Measurements from ENCODE around the gene EVA1A.

Gene EVA1A

DNA sequence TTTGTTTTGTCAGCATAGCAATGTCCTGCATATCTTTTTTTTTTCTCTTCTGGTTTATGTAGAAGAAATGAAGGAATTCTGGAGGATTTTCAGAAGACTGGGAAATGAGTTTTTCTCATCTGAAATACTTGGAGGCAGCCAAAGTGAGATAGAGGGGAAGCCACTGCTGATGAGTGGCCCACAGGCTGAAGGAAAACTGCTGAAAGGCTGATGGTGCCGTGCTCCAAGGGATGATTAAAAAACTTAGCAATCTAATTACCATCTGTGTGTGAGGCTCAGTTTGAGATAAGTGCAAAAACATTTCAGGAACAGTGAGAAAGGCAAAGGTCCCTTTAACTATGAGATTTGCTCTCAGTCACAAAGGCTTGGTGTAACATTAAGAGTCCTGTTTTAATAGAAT is 98.5 kb downstream of the EVA1A start:
- Histone ChIP-seq H3K4me1 (ENCODE audit: control insufficient read depth, insufficient read depth, low read length, poor library complexity, severe bottlenecking) (no peaks in the 10 kb centered on the region), H3K27ac (ENCODE audit: low read depth, low read length, severe bottlenecking) (no peak overlapping the region), H3K4me3 (ENCODE audit: extremely low read depth, insufficient read depth, low read length, poor library complexity, severe bottlenecking) (no peak overlapping the region), H3K36me3 (ENCODE audit: control insufficient read depth, insufficient read depth, low read length) (no peaks in the 10 kb centered on the region), H3K9me3 (ENCODE audit: control insufficient read depth, low read length) (no peaks in the 10 kb centered on the region)
- WGBS, 2 experiments (ENCODE audit: insufficient coverage in 2 of 2) = no CpG with 5 or more reads among the region's 1 CpG

DNA sequence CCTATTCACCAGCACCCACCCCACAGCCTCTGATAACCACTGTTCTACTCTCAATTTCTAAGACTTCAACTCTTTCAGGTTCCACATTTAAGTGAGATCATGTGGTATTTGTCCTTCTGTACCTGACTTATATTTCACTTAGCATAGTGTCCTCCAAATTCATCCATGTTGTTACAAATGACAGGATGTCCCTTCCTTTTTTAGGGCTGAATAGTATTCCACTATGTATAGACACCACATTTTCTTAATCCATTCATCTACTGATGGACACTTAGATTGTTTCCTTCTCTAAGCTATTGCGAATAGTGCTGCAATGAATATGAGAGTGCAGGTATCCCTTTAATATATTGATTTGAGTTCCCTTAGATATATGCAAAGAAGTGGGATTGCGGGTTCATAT is 100.1 kb downstream of the EVA1A start:
- no peaks in the 10 kb centered on the region for H3K9me3 ChIP-seq (ENCODE audit: control insufficient read depth, low read length)
- H3K36me3 ChIP-seq (ENCODE audit: control insufficient read depth, insufficient read depth, low read length) = no peaks in the 10 kb centered on the region
- no peaks in the 10 kb centered on the region for H3K4me1 ChIP-seq (ENCODE audit: control insufficient read depth, insufficient read depth, low read length, poor library complexity, severe bottlenecking)
- WGBS, 2 experiments (ENCODE audit: insufficient coverage in 2 of 2) = no CpG with 5 or more reads among the region's 2 CpGs
- H3K27ac ChIP-seq (ENCODE audit: low read depth, low read length, severe bottlenecking) = no peak overlapping the region
- H3K4me3 ChIP-seq (ENCODE audit: extremely low read depth, insufficient read depth, low read length, poor library complexity, severe bottlenecking) = no peak overlapping the region

DNA sequence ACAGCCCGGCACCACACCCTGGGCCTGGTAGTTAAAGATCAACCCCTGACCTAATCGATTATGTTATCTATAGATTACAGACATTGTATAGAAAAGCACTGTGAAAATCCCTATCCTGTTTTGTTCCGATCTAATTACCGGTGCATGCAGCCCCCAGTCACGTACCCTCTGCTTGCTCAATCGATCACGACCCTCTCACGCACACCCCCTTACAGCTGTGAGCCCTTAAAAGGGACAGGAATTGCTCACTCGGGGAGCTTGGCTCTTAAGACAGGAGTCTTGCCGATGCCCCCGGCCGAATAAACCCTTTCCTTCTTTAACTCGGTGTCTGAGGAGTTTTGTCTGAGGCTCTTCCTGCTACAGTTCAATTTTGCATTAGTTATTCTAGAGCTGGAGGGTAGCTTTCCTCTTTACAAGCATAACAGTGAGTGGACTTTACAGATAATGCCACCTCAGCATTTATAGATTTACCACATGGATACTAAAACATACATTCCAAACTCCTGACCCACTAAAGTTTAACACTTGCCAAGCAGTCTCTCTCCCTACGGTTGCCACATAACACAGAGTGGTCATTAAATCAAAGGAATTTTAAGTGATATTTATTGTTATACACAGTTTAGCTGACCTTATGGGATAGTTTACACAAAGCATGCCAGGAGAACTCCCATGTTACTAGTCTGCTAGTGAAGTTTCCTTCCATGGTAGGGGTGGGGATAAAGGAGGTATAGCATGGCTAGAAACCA is 101.0 kb downstream of the EVA1A start:
- no peak overlapping the region for H3K4me3 ChIP-seq (ENCODE audit: extremely low read depth, insufficient read depth, low read length, poor library complexity, severe bottlenecking)

DNA sequence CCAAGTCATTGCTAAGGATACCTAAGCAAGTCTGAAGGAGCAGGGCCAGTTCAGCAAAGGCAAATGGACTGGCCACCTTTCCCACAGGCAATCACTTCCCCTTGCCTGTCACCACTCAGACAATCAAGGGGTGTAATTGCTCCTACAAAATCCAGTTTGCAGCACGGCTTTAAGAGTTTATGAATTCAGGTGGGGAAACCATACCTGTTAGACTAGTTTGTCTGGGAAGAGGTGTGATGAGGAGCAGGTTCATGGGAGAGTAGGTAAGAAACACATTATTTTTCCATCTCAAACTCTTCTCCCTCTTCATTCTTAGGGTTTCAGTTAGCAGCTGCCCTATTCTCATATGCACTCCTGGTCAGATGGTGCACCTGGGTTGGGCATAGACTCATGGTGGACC is 102.5 kb downstream of the EVA1A start:
- no CpG with 5 or more reads among the region's 1 CpG for WGBS, 2 experiments (ENCODE audit: insufficient coverage in 2 of 2)
- Histone ChIP-seq H3K4me3 (ENCODE audit: extremely low read depth, insufficient read depth, low read length, poor library complexity, severe bottlenecking) (no peak overlapping the region), H3K9me3 (ENCODE audit: control insufficient read depth, low read length) (no peaks in the 10 kb centered on the region), H3K27ac (ENCODE audit: low read depth, low read length, severe bottlenecking) (no peak overlapping the region), H3K36me3 (ENCODE audit: control insufficient read depth, insufficient read depth, low read length) (no peaks in the 10 kb centered on the region), H3K4me1 (ENCODE audit: control insufficient read depth, insufficient read depth, low read length, poor library complexity, severe bottlenecking) (no peaks in the 10 kb centered on the region)

More for the DNA sequence above, 101.0 kb downstream of the EVA1A start:
- no peak overlapping the region for H3K27ac ChIP-seq (ENCODE audit: low read depth, low read length, severe bottlenecking)
- H3K9me3 ChIP-seq (ENCODE audit: control insufficient read depth, low read length) = no peaks in the 10 kb centered on the region
- WGBS, 2 experiments (ENCODE audit: insufficient coverage in 2 of 2) = 94 to 98% methylated on average over 6 to 8 of the region's 14 CpGs
- H3K36me3 ChIP-seq (ENCODE audit: control insufficient read depth, insufficient read depth, low read length) = no peaks in the 10 kb centered on the region
- H3K4me1 ChIP-seq (ENCODE audit: control insufficient read depth, insufficient read depth, low read length, poor library complexity, severe bottlenecking) = no peaks in the 10 kb centered on the region

DNA sequence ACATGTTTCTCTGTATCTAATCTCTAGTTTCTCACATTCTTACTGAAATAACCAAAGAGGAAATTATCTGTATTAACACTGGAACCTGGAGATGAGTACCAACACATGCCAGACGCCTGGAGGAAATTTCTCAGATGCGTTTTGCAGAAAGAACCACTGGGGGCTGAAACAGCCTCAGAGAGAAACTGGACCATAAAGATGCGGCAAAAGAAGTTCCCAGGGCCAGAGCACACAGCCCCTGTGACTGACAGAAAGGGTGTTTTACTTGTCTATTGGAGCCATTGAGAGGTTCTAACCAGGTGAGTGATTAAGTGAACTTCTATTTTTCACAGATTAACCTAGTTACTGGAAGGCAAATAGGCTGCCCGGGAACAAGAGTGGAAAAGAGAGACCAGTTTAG is 103.9 kb downstream of the EVA1A start:
- no peak overlapping the region for H3K27ac ChIP-seq (ENCODE audit: low read depth, low read length, severe bottlenecking)
- H3K4me1 ChIP-seq (ENCODE audit: control insufficient read depth, insufficient read depth, low read length, poor library complexity, severe bottlenecking) = no peaks in the 10 kb centered on the region
- H3K4me3 ChIP-seq (ENCODE audit: extremely low read depth, insufficient read depth, low read length, poor library complexity, severe bottlenecking) = no peak overlapping the region
- no peaks in the 10 kb centered on the region for H3K36me3 ChIP-seq (ENCODE audit: control insufficient read depth, insufficient read depth, low read length)
- WGBS, 2 experiments (ENCODE audit: insufficient coverage in 2 of 2) = 79 to 96% methylated on average over 3 to 4 of the region's 4 CpGs
- no peaks in the 10 kb centered on the region for H3K9me3 ChIP-seq (ENCODE audit: control insufficient read depth, low read length)

DNA sequence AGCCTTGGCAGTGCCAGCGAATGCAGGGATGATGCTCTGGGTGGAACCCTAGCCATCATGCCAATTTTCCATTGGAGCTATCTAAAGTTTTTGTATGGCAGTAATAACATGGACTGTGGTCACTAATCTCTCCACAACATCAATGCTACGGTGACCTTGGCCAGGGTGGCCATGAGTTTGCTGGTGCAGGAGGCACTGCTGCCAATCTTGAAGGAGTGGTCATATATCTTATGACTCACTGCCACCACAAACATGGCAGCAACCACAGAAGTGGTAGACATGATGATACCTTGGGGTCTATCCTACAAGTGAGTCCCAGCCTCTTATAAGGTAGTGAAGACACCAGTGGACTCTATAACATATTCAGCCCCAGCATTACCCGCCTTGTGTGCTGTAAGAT is 104.6 kb downstream of the EVA1A start:
- 83 to 100% methylated on average over 1 to 3 of the region's 3 CpGs for WGBS, 2 experiments (ENCODE audit: insufficient coverage in 2 of 2)
- H3K27ac ChIP-seq (ENCODE audit: low read depth, low read length, severe bottlenecking) = no peak overlapping the region
- no peak overlapping the region for H3K4me3 ChIP-seq (ENCODE audit: extremely low read depth, insufficient read depth, low read length, poor library complexity, severe bottlenecking)
- H3K9me3 ChIP-seq (ENCODE audit: control insufficient read depth, low read length) = no peaks in the 10 kb centered on the region
- H3K36me3 ChIP-seq (ENCODE audit: control insufficient read depth, insufficient read depth, low read length) = no peaks in the 10 kb centered on the region
- no peaks in the 10 kb centered on the region for H3K4me1 ChIP-seq (ENCODE audit: control insufficient read depth, insufficient read depth, low read length, poor library complexity, severe bottlenecking)

DNA sequence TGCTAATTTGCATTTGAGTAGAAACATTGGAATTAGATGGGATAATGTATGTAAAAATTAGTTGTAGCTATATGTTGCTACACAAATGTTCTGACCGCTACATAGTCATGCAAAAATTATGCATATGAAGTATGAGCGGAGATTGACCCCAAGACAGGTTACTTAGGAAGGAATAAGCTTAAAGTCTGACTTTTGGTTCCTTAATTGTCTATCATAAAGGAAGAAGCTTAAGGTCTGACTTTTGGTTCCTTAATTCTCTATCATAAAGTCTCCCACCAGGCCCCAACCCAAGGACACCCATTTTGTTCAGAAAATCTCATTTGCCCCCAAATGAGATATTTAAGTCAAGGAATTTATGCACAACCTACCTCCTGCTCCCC is 106.5 kb downstream of the EVA1A start:
- Histone ChIP-seq H3K4me1 (ENCODE audit: control insufficient read depth, insufficient read depth, low read length, poor library complexity, severe bottlenecking) (no peaks in the 10 kb centered on the region), H3K36me3 (ENCODE audit: control insufficient read depth, insufficient read depth, low read length) (no peaks in the 10 kb centered on the region), H3K27ac (ENCODE audit: low read depth, low read length, severe bottlenecking) (no peak overlapping the region), H3K9me3 (ENCODE audit: control insufficient read depth, low read length) (no peaks in the 10 kb centered on the region), H3K4me3 (ENCODE audit: extremely low read depth, insufficient read depth, low read length, poor library complexity, severe bottlenecking) (no peak overlapping the region)
- WGBS, 2 experiments (ENCODE audit: insufficient coverage in 2 of 2) = 67 to 75% methylated on average over 2 of the region's 2 CpGs

DNA sequence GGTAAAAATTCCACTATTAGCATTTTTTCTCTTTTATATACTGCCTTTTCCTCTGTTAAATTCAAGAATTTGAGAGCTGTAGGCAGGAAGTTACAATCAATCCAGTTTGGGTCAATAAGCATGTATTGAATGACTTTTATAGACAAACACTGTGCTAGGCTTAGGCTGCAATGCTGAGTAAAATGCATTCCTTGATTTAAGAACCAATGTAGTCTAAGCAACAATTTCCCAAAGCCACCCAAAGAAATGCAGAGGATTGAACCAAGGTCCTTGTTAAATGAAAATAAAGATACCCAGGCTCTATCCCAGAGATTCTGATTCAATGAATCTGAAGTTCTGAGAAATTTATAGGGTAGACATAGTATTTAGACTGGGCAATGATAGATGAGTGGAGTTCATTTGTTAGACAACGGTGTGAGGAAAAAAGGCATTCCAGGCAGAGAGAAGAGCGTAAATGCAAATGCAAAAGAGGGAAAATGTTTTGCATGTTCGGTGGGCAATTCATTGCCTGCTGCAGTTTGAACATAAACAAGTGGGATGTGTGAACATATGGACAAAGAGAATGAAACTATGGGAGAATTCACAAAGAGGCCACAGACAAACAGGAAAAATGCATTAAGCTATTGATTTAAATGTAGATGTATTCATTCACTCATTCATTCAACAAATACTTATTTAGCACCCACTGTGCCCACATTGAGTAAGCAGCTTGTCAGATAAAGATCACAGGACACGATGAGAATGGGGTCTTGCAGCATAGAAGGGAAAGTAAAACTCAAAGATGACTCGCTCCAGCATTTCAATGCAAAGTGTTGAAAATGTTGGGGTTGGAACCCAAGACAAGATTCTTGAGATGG is 107.1 kb downstream of the EVA1A start:
- no peaks in the 10 kb centered on the region for H3K4me1 ChIP-seq (ENCODE audit: control insufficient read depth, insufficient read depth, low read length, poor library complexity, severe bottlenecking)

DNA sequence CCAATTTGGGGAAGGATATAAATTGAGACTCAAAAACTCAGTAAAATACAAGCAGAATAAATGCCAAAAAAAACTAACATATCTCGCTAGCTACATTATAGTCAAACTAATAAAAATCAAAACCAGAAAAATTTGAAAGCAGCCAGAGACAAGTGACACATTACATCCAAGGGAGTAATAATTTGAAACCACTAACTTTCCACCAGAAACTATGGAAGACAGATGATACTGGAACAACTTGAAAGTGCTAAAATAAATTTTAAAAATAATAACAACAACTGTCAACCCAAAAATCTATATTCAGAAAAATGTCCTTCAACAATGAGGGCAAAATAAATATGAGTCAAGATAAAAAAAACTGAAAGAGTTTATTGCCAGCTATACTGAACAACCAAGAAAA is 110.7 kb downstream of the EVA1A start:
- Histone ChIP-seq H3K4me3 (ENCODE audit: extremely low read depth, insufficient read depth, low read length, poor library complexity, severe bottlenecking) (no peak overlapping the region), H3K4me1 (ENCODE audit: control insufficient read depth, insufficient read depth, low read length, poor library complexity, severe bottlenecking) (no peaks in the 10 kb centered on the region), H3K9me3 (ENCODE audit: control insufficient read depth, low read length) (no peaks in the 10 kb centered on the region), H3K27ac (ENCODE audit: low read depth, low read length, severe bottlenecking) (no peak overlapping the region), H3K36me3 (ENCODE audit: control insufficient read depth, insufficient read depth, low read length) (no peaks in the 10 kb centered on the region)
- 100% methylated on average over 1 of the region's 1 CpG; no CpG with 5 or more reads in 1 of the 2 experiments for WGBS, 2 experiments (ENCODE audit: insufficient coverage in 2 of 2)

More for the DNA sequence above, 107.1 kb downstream of the EVA1A start:
- Histone ChIP-seq H3K9me3 (ENCODE audit: control insufficient read depth, low read length) (no peaks in the 10 kb centered on the region), H3K27ac (ENCODE audit: low read depth, low read length, severe bottlenecking) (no peak overlapping the region), H3K36me3 (ENCODE audit: control insufficient read depth, insufficient read depth, low read length) (no peaks in the 10 kb centered on the region), H3K4me3 (ENCODE audit: extremely low read depth, insufficient read depth, low read length, poor library complexity, severe bottlenecking) (no peak overlapping the region)
- WGBS, 2 experiments (ENCODE audit: insufficient coverage in 2 of 2) = 71 to 78% methylated on average over 5 of the region's 5 CpGs

DNA sequence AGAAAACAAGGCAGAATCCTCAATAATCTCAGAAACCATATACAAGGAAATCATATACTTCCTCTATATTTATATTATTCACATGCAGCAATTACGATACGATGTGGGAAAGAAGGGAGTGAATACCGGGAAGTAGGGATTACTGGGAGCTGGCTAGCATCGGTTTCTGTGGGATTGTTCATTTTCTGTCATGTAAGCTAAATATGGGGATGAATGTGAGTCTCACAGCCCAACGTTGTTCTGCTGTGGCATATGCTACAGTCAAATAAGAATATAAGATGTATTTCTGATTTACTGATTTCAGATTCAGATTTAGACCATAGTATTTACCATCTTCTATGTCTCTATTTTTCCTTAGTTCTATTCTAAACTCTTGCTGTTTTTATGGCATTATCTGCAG is 113.6 kb downstream of the EVA1A start:
- 94% methylated on average over 4 of the region's 5 CpGs; no CpG with 5 or more reads in 1 of the 2 experiments for WGBS, 2 experiments (ENCODE audit: insufficient coverage in 2 of 2)
- no peak overlapping the region for H3K4me3 ChIP-seq (ENCODE audit: extremely low read depth, insufficient read depth, low read length, poor library complexity, severe bottlenecking)
- H3K27ac ChIP-seq (ENCODE audit: low read depth, low read length, severe bottlenecking) = no peak overlapping the region
- H3K36me3 ChIP-seq (ENCODE audit: control insufficient read depth, insufficient read depth, low read length) = no peaks in the 10 kb centered on the region
- H3K4me1 ChIP-seq (ENCODE audit: control insufficient read depth, insufficient read depth, low read length, poor library complexity, severe bottlenecking) = no peaks in the 10 kb centered on the region
- no peaks in the 10 kb centered on the region for H3K9me3 ChIP-seq (ENCODE audit: control insufficient read depth, low read length)
